Measurements from ENCODE around the gene BGN.

The BGN gene

GRCh38 chrX:153457827-153458466 is 36.8 kb upstream of the BGN start:
- TF ChIP-seq EZH2phosphoT487 (conservative IDR thresholded peaks at IDR 0.05; ENCODE audit: low read length) (no peak), CTCF (IDR thresholded peaks at IDR 0.05; ENCODE audit: insufficient read depth, low read length, poor library complexity, severe bottlenecking) (no peak)
- H3K27me3 ChIP-seq (ENCODE audit: low read length): no peaks in the 10 kb centered on the region
- no peaks in the 10 kb centered on the region for H3K9me3 ChIP-seq (ENCODE audit: insufficient read depth, low read length)
- no peaks in the 10 kb centered on the region for H3K36me3 ChIP-seq (ENCODE audit: low read length)
- no peak overlapping the region for H3K9ac ChIP-seq (ENCODE audit: low read length)
- H3K27ac ChIP-seq (ENCODE audit: low read depth, low read length): no peak overlapping the region
- H3K4me2 ChIP-seq (ENCODE audit: low read depth, low read length, poor library complexity, severe bottlenecking): no peak overlapping the region
- H3K9me2 ChIP-seq (replicated peaks; ENCODE audit: insufficient read depth, low read length): no peaks in the 10 kb centered on the region
- H3F3A ChIP-seq (ENCODE audit: insufficient read depth): no peaks in the 10 kb centered on the region
- no peaks in the 10 kb centered on the region for H4K20me1 ChIP-seq (ENCODE audit: low read depth, low read length)
- H2AFZ ChIP-seq (ENCODE audit: low read depth, low read length, severe bottlenecking): no peak overlapping the region
- no peaks in the 10 kb centered on the region for H3K79me2 ChIP-seq (ENCODE audit: insufficient read depth, low read length)
- H3K4me3 ChIP-seq (ENCODE audit: insufficient read depth, low read length, poor library complexity, severe bottlenecking): no peak overlapping the region

DNA sequence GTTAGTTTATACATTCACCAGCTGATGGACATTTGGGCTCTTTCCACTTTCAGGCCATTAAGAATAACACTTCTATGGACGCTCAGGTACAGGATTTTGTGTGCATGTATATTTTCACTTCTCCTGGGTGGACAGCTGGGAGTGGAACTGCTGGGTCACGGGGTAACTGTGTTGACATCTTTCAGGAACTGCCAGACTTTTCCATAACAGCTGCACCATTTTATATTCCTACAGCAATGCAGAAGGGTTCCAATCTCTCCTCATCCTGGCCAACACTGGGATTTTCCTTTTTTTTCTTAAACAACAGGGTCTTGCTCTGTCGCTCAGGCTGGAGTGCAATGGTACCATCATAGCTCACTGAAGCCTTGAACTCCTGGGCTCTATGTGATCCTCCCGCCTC is 36.3 kb upstream of the BGN start:
- Histone ChIP-seq H3K9me3 (ENCODE audit: insufficient read depth, low read length) (no peaks in the 10 kb centered on the region), H3K9ac (ENCODE audit: low read length) (no peak overlapping the region), H4K20me1 (ENCODE audit: low read depth, low read length) (no peaks in the 10 kb centered on the region), H3K79me2 (ENCODE audit: insufficient read depth, low read length) (no peaks in the 10 kb centered on the region), H3K36me3 (ENCODE audit: low read length) (no peaks in the 10 kb centered on the region), H3K4me3 (ENCODE audit: insufficient read depth, low read length, poor library complexity, severe bottlenecking) (no peak overlapping the region), H3K27ac (ENCODE audit: low read depth, low read length) (no peak overlapping the region), H2AFZ (ENCODE audit: low read depth, low read length, severe bottlenecking) (no peak overlapping the region), H3K27me3 (ENCODE audit: low read length) (no peaks in the 10 kb centered on the region), H3F3A (ENCODE audit: insufficient read depth) (no peaks in the 10 kb centered on the region), H3K4me2 (ENCODE audit: low read depth, low read length, poor library complexity, severe bottlenecking) (no peak overlapping the region), H3K9me2 (replicated peaks; ENCODE audit: insufficient read depth, low read length) (no peaks in the 10 kb centered on the region)
- no peak for TF ChIP-seq CTCF (IDR thresholded peaks at IDR 0.05; ENCODE audit: insufficient read depth, low read length, poor library complexity, severe bottlenecking)

DNA sequence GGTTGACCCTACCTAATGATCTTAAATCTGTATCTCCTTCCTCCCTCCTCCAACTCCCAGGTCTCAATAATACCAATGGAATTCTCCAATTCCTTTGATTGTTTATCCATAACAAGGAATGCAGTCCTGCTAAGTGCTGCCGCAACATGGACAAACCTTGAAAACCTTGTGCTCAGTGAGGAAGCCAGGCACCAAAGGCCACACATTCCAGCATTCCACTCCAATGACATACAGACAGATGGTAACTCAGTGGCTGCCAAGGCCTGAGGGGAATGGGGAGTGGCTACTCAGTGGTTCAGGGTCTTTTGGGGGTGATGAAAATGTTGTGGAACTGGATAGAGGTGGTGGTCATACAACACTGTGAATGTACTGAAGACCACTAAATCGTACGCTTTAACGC is 34.8 kb upstream of the BGN start:
- Histone ChIP-seq H3K9ac (ENCODE audit: low read length) (no peak overlapping the region), H3K27ac (ENCODE audit: low read depth, low read length) (no peak overlapping the region), H3K36me3 (ENCODE audit: low read length) (no peaks in the 10 kb centered on the region)

More for the DNA sequence above, 34.8 kb upstream of the BGN start:
- Histone ChIP-seq H2AFZ (ENCODE audit: low read depth, low read length, severe bottlenecking) (no peak overlapping the region), H3K4me2 (ENCODE audit: low read depth, low read length, poor library complexity, severe bottlenecking) (no peak overlapping the region), H3F3A (ENCODE audit: insufficient read depth) (no peaks in the 10 kb centered on the region), H3K9me2 (replicated peaks; ENCODE audit: insufficient read depth, low read length) (no peaks in the 10 kb centered on the region), H3K4me3 (ENCODE audit: insufficient read depth, low read length, poor library complexity, severe bottlenecking) (no peak overlapping the region), H4K20me1 (ENCODE audit: low read depth, low read length) (no peaks in the 10 kb centered on the region), H3K79me2 (ENCODE audit: insufficient read depth, low read length) (no peaks in the 10 kb centered on the region), H3K27me3 (ENCODE audit: low read length) (no peaks in the 10 kb centered on the region), H3K9me3 (ENCODE audit: insufficient read depth, low read length) (no peaks in the 10 kb centered on the region)
- no peak for TF ChIP-seq EZH2phosphoT487 (conservative IDR thresholded peaks at IDR 0.05; ENCODE audit: low read length)
- TF ChIP-seq CTCF (IDR thresholded peaks at IDR 0.05; ENCODE audit: insufficient read depth, low read length, poor library complexity, severe bottlenecking): no peak

All from SU-DHL-6 (cell line).